ENCODE results near the gene PLSCR1.
"Not testable (repeated sequence)": the region's sequence is repeated elsewhere in the genome, so short reads cannot be mapped to it uniquely, and the experiment has no call there.

Gene PLSCR1

DNA sequence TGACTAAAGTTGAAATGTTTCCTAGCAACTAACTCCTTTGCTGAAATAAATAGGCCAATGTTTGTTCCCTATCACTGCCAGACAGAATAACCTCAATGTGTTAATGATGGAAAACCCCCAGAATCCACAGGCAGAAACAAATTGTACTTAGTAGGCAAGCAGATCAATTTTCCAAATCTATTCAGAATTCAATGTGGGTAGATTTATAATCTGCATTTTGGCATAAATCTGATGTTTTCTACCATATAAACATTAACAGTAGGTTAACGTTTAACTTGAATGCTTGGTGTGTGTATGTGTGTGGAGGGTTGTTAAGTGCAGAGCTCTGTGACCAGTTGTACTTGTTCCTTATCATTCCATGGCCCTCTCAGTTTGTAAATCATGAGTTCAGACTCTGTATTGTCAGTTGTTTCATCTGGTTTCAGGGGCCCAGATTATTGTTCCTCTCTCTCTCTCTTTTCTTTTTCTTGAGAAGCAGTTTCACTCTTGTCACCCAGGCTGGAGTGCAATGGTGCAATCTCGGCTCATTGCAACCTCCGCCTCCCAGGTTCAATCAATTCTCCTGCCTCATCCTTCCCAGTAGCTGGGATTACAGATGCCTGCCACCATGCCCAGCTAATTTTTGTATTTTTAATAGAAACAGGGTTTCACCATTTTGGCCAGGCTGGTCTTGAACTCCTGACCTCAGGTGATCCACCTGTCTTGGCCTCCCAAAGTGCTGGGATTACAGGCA is 32.8 kb downstream of the PLSCR1 start:
- DNase-seq, result no peak

DNA sequence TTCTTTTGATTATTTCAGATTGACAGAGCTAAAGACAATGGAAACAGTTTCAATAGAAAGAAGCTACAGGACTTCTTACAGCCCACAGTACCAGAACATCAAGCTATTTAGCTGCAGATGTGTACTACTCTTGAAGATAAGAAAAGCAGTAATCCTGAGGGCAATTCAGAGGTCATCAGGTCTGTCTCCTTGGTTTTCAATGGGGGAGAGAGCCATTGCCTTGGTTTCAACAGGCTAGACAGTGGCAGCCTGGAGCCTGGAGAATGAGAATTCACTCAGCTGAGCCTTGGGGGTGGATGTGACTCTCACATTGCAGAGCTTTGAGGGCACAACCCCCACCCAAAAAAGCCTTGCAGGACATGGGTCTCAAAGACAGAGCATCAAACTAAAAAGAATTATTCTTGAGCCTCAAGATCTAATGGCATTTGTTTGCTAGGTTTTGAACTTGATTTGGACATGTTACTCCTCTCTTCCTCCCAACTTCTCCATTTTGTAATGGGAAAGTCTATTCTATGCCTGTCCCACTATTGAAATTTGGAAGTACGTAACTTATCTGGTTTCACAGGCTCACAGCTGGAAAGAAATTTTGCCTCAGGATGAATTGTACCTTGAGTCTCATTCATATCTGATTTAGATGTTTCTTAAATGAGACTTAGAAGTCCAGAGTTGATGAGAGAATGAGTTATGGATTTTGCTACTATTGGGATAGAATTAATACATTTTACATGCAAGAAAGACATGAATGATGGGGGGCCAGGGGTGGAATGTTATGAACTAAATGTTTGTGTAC is 36.9 kb downstream of the PLSCR1 start:
- no peak for DNase-seq

DNA sequence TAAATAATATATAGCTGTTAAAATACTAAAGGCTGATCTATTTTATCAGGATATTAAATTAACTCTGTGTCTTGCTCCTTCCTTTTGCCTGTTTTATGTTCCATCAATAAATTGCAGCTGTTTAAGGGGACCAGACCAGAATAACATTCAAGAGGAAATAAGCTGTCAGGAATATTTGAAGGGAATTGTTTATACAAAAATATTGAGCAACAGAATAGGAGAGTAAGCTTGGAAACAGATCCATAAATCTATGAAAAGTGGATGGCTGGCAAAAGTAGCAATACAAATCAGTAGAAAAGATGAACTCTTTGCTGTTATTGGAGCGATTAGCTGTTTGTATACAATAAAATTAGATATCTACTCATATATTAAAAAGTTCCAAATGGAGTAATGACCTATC is 38.9 kb downstream of the PLSCR1 start:
- no peak for DNase-seq

DNA sequence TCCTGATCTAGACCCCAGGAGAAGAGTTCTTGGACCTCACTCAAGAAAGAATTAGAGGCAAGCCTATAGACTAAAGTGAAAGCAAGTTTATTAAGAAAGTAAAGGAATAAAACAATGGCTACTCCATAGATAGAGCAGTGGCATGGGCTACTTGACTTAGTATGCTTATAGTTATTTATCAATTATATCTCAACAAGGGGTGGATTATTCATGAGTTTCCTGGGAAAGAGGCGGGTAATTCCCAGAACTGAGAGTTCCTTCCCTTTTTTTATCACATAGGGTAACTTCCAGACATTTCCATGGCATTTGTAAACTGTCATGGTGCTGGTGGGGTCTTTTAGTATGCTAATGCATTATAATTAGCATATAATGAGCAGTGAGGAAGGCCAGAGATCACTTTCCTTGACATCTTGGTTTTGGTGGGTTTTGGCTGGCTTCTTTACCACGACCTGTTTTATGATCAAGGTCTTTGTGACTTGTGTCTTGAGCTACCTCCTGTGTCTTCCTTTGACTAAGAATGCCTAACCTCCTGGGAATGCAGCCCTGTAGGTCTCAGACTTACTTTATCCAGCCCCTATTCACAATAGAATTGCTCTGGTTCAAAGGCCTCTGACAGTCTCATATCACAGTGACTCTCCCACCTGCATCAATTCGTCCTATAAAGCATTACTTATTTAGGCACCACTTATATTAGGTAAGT is 39.8 kb downstream of the PLSCR1 start:
- no peak for DNase-seq

DNA sequence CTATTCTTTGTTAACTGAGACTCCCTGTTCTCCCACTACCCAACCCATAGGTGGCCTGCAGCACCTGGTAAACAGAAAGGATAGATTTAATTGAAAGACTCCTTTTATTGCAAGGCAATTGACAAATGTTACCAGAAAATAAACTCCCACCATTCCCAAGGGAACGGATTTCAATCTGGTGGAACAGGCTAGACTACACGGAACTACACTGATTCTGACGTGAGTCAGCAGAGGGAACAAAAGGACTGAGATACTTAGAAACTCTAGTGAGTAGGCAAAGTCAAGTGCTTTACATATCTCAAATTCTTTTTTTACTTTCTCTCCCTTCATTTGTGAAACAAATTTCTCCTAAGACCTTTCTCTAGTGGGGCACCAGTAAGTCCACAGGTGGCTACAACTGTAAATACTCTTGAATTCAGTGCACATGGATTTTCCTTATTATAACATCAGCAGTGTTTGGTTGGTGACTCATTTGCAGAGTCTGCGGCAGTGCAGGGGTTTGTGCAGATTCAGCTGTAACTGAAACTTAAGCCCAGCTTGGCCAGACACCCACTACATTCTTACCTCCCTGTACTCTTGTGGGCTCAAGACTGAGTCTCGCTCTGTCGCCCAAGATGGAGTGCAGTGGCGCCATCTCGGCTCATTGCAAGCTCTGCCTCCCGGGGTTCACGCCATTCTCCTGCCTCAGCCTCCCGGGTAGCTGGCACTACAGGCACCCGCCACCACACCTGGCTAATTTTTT is 40.8 kb downstream of the PLSCR1 start:
- DNase-seq, result no peak

DNA sequence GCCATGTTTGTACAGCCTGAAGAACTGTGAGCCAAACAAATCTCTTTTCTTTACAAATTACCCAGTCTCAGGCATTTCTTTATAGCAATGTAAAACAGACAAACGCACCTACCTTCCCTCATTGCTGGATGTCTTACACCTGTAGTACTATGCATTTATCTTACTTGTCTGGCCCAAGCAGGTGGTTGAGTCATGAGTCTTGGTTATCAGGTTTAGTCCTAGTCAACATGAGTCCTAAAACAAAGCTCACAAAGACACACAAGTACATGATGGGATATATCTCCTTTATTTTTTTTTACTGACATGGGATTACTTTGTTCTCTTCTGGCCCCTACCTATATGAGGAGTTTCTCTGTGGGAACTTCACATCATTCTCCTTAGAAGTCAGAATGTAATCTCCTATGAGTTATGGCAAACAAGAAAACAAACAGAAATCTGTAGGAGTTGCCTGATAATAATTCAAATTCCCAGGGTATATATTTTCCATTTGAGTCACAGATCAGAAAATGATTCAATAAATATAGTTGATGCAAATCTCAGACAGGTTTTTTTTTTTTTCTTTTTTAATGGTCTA is 41.4 kb downstream of the PLSCR1 start:
- no peak for DNase-seq

DNA sequence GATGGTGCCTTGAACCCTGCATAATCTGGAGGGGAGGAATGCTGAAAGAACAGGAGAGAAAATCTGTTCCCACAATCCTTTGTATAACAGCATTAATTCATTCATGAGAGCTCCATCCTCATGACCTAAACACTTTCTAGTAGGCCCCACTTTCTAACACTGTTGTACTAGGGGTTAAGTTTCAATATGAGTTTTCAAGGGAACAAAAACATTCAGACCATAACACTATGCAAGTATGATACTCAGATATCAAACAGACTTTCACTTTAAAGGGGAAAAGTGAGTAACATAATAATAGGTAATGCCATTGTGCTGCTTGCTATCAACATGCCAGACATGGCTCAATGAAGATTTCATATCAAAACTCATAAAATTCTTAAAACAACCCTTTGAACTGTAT is 42.7 kb downstream of the PLSCR1 start:
- no peak for DNase-seq

DNA sequence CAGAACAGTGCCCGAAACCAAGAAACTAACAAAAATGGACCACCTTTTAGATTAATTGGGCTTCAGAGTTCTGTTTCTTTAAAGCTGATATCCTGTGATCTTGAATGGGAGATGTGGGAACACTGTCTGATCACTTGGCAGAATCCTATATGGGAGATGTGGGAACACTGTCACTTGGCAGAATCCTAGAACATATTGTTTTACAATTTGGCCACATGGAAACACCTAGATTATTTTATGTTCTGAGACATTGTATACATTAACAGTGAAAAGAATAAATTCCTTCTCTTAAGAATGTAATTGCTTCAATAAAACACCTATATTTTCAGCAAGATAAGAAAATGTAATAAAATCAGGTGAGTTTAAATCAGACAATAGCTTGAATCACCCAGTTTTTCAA is 44.7 kb downstream of the PLSCR1 start:
- DNase-seq, result no peak

DNA sequence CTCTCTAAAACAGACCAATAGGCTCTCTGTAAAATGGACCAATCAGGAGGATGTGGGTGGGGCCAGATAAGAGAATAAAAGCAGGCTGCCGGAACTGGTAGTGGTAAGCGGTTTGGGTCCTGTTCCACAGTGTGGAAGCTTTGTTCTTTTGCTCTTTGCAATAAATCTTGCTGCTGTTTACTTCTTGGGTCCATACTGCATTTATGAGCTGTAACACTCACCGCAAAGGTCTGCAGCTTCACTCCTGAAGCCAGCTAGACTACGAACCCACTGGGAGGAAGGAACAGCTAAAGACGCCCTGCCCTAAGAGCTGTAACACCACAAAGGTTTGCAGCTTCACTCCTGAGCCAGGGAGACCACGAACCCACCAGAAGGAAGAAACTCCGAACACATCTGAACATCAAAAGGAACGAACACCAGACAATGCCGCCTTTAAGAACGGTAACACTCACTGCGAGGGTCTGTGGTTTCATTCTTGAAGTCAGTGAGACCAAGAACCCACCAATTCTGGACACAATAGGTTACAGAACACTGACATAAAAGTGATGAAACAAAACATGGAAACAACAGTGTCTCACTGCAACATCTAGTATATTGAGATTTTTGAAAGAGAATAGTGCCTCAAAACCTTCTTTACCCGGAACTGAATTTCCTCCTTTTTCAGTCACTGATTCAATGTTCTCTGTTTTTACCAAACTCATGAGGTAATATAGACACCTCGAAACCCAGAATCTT is 46.2 kb downstream of the PLSCR1 start:
- DNase-seq, result no peak

DNA sequence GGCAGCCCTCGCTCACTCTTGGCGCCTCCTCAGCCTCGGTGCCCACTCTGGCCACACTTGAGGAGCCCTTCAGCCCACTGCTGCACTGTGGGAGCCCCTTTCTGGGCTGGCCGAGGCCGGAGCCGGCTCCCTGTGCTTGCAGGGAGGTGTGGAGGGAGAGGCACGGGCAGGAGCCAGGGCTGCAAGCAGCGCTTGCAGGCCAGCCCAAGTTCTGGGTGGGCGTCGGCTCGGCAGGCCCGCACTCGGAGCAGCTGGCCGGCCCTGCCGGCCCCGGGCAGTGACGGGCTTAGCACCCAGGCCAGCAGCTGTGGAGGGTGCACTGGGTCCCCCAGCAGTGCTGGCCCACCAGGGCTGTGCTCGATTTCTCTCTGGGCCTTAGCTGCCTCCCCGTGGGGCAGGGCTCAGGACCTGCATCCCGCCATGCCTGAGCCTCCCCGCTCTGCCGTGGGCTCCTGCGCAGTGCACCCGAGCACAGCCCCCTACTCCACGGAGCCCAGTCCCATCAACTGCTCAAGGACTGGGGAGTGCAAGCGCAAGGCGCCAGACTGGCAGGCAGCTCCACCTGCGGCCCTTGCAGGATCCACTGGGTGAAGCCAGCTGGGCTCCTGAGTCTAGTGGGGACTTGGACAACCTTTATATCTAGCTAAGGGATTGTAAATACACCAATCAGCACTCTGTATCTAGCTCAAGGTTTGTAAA is 47.1 kb downstream of the PLSCR1 start:
- DNase-seq, result not testable (repeated sequence)

DNA sequence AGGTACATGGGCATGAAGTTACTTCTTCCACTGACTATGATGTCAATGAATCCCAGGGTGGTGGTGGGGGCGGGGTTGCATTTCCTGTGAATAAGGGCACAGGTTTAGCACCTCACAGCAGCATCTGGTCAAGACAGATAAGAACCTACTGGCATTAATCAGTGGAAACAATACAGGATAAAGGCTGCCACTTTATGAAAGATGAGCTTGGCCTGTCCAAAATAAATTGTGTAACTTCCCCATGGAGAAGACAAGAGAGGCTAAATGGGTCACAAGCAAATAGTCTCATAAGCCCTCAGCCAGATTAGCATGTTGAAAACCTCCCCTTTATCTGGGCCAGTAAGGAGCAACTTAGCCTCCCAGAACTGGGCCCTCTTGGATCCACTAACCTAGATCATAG is 47.7 kb downstream of the PLSCR1 start:
- no peak for DNase-seq

DNA sequence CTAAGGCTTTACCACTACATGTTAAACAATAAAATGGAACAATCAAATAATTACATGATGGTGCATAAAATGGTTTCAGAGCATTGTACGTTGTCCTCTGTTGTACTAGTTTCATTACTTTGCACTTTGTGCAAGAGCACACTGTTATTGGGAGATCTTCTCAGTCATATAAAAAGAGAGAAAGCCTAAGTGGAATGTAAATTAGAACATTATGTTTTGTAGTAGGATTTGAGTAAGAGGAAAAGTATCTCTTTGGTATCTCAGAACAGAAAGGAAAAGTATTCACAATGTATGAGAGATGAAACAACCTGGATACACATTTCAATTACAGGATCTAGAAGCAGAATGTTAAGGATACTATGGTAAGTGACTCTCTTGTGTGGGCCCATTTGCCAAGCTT is 48.2 kb downstream of the PLSCR1 start:
- no peak for DNase-seq

DNA sequence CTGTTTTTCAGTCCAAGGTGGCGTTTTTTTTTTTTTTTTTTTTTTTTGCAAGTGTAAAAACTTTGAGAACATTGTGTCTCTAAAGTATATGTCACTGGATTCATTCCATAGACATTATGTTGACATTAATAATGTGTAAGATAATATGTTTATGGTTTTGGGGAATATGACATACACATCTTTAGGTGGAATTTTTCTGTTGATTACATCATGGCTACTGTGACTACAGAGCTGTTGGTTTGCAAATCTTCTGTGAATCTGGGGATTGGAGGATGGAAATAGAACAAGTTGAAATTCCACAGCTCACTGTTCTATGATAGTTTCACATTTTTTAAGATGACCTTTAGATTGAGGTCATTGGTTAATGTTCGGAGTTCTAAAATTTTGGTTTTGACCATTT is 50.6 kb downstream of the PLSCR1 start:
- DNase-seq, result no peak

DNA sequence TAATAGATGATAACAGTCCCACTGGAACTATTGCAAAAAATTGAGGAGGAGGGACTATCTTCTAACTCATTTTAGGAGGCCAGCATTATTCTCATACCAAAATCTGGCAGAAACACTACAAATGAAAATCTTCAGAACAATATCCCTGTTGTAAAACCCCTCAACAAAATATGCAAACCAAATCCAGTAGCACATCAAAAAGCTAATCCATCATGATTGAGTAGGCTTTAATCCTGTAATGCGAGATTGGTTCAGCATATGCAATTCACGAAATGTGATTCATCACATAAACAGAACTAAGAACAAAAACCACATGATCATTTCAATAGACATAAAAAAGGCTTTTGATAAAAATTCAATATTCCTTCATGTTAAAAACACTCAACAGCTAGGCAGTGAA is 51.2 kb downstream of the PLSCR1 start:
- no peak for DNase-seq

DNA sequence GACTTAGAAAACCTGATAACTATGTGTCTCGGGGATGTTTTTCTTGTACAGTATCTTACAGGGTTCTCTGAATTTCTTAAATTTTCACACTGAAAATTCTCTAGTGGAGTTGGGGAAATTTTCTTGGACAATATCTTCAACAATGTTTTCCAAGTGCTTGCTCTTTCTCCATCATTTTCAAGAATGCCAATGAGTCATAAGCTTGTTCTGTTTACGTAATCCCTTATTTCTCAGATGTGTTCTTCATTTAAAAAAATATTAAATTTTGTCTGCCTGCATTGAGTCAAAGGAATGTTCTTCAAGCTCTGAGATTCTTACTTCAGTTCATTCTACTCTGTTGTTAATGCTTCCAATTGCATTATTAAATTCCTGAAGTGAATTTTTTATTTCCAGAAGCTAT is 53.1 kb downstream of the PLSCR1 start:
- DNase-seq, result no peak

DNA sequence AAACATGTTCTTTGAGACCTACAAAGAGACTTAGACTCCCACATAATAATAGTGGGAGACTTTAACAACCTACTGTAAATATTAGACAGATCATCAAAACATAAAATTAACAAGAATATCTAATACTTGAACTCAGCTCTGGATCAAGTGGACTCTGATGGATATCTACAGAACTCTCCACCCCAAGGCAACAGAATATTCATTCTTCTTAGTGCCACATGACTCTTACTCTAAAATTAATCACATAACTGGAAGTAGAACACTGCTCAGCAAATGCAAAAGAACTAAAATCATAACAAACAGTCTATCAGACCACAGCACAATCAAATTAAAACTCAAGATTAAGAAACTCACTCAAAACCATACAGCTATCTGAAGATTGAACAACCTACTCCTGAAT is 59.1 kb downstream of the PLSCR1 start:
- DNase-seq, result no peak

DNA sequence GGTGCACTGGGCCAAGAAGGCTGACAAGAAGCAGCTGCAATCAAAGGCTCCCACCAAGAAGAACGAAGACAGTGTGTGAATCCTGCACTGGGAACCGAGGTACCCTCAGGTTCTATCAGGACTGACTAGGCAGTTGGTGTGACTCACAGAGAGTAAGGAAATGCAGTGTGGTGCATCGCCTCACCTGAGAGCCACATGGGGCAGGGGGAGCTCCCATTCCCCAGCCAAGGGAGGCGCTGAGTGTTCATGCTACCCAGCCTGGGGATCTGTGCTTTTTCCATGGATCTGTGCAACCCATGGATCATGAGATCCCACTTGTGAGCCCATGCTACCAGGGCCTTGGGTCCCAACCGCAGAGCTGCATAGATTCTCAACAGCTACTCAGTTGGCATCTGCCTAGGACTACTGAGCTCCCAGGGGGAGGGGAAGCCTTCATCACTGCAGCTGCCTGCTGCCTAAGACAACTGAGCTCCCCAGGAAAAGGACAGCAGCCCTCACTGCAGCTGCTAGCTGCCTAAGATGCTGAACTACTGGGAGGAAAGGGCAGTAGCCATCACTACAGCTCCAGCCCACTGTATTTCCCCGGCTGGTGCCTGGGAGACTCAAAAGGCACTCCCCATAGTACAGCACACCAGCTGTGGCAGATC is 68.2 kb downstream of the PLSCR1 start:
- DNase-seq, result no peak

DNA sequence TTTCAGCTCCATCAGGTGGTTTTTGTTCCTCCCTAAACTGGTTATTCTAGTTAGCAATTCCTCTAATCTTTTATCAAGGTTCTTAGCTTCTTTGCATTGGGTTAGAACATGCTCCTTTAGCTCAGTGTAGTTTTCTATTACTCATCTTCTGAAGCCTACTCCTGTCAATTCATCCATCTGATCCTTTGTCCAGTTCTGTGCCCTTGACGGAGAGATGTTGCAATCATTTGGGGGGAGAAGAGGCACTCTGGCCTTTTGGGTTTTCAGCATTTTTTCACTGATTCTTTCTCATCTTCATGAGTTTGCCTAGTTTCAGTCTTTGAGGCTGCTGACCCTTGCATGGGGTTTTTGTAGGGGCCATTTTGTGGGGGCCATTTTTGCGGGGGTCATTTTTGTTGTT is 69.4 kb downstream of the PLSCR1 start:
- DNase-seq, result not testable (repeated sequence)

DNA sequence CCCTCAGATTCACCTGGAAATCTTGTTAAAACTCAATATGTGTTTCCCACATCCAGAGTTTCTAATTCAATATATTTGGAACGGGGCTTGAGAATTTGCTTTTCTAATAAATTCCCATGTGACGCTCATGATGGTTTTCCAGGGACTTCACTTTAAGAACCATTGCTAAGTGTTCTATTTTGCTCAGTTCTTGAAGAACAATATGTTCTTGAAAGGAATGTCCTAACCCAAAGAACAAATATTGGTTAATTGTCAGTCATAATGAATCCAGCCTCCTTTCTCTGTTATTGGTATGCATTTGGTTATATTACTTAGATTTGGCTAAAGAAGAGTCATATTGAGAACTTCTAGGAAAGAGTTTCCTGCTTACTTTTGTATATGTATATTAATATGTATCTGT is 70.7 kb downstream of the PLSCR1 start:
- DNase-seq, result no peak

DNA sequence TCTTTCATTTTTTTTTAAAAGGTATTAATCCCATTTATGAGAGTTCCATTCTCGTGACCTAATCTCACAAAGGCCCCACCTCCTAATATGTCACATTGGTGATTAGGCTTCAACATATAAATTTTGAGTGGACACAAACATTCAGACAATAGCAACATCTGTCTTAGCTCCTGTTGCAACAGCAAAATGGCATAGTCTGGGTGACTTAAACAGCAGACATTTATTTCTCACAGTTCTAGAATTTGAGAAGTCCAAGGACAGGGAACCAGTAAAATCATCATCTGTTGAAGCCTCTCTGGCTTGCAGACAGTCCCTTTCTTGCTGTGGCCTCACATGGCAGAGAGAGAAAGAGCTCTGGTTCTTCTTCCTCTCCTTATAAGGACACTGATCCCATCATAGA is 71.8 kb downstream of the PLSCR1 start:
- DNase-seq, result no peak

DNA sequence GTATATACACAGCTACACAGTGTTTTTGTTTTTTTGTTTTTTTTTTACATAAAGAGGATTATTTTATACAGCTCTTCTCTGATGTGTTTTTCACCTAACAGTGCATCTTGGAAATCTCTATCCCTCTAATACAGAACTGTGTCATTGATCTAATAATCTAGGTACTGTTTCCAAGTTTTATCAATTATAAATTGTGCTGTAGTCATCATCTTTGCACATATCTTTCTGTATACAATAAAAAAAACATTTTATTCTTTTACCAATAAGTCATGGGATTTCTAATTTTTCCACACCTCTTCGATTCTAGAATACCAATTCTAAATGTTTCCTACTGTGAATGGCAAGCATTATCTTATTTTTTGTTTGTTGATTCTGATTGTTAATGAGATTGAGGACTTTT is 73.4 kb downstream of the PLSCR1 start:
- DNase-seq, result no peak
